Fibroblast of skin of right quadriceps (primary cell): ENCODE results near the gene MMP1.

ENCODE experiments used
- DNase-seq: peaks from one replicate; pipeline ENCODE4 v3.0.0-alpha.2; 2013

Gene MMP1

GRCh38 chr11:102798012-102798746 is at the start of gene MMP1:
Gene MMP1 (minus strand): TSS chr11:102798160. CDS start chr11:102798092, 68 bp downstream.
- DNase-seq: peak; percentile 88

GRCh38 chr11:102846292-102846691 is 48.3 kb upstream of the MMP1 start:
- peak; percentile 66 for DNase-seq

- peak; percentile 77 for DNase-seq
Observed at GRCh38 chr11:102843489-102843888, 45.5 kb upstream of the MMP1 start, which contains the start of gene MMP3. Gene MMP3 (minus strand): TSS chr11:102843609. CDS start chr11:102843546, 63 bp downstream.

- no peak for DNase-seq
Observed at GRCh38 chr11:102842930-102843329, 45.0 kb upstream of the MMP1 start.

GRCh38 chr11:102840018-102840417 is 42.1 kb upstream of the MMP1 start:
- DNase-seq: no peak

GRCh38 chr11:102837646-102838045 is 39.7 kb upstream of the MMP1 start:
- DNase-seq: no peak

GRCh38 chr11:102837156-102837555 is 39.2 kb upstream of the MMP1 start:
- peak; percentile 44 for DNase-seq

- peak; percentile 86 for DNase-seq
Observed at GRCh38 chr11:102836290-102836875, 38.4 kb upstream of the MMP1 start.

- peak; percentile 50 for DNase-seq
Observed at GRCh38 chr11:102833731-102834130, 35.8 kb upstream of the MMP1 start.

- no peak for DNase-seq
Observed at GRCh38 chr11:102832612-102833011, 34.7 kb upstream of the MMP1 start.

GRCh38 chr11:102831489-102832440 is 33.8 kb upstream of the MMP1 start:
- DNase-seq: peak; percentile 74

- DNase-seq: no peak
Observed at GRCh38 chr11:102831128-102831488, 33.1 kb upstream of the MMP1 start.

GRCh38 chr11:102830001-102830727 is 32.2 kb upstream of the MMP1 start:
- peak; percentile 59 for DNase-seq

GRCh38 chr11:102829316-102830000 is 31.5 kb upstream of the MMP1 start:
- DNase-seq: no peak

GRCh38 chr11:102824556-102824955 is 26.6 kb upstream of the MMP1 start:
- DNase-seq: peak; percentile 20

GRCh38 chr11:102819491-102819890 is 21.5 kb upstream of the MMP1 start:
- no peak for DNase-seq

- DNase-seq: no peak
Observed at GRCh38 chr11:102813484-102813883, 15.5 kb upstream of the MMP1 start.

- DNase-seq: no peak
Observed at GRCh38 chr11:102812188-102812587, 14.2 kb upstream of the MMP1 start.

- DNase-seq: peak; percentile 47
Observed at GRCh38 chr11:102810950-102811660, 13.1 kb upstream of the MMP1 start.

- no peak for DNase-seq
Observed at GRCh38 chr11:102809971-102810370, 12.0 kb upstream of the MMP1 start.

GRCh38 chr11:102807921-102808320 is 10.0 kb upstream of the MMP1 start:
- no peak for DNase-seq
